HL-60 (cell line): Measurements from ENCODE around the gene LGR6.
A peak's percentile ranks its signal among the peaks of the same experiment; 100 is the strongest.

Experiments
- DNase-seq, 2 experiments: peaks; one replicate each; pipeline ENCODE4 v3.0.0-alpha.2; 2010 to 2020; ENCODE audit warnings: low read depth in 1 of 2, low spot score in 1 of 2
- H3K27ac ChIP-seq: fragments of 250-450 bp; sonication (Bioruptor Pico); replicated peaks from 2 replicates; pipeline ENCODE4 v1.5.1; 2020; ENCODE audit warnings: mild to moderate bottlenecking, moderate library complexity
- H3K27me3 ChIP-seq: fragments of 250-450 bp; sonication (Bioruptor Pico); 2 replicates; pipeline ENCODE4 v1.5.1; 2021; ENCODE audit warnings: mild to moderate bottlenecking, moderate library complexity; ENCODE audit not compliant: insufficient read depth, poor library complexity, severe bottlenecking
- H3K4me3 ChIP-seq: replicated peaks from 2 replicates; pipeline ENCODE4 v1.5.1; 2011; ENCODE audit warnings: mild to moderate bottlenecking, control low read depth, low read length; ENCODE audit not compliant: insufficient read depth
- GABPA ChIP-seq: IDR thresholded peaks from 2 replicates; pipeline ENCODE4 v1.6.1; 2012; ENCODE audit warnings: low read depth
- POLR2AphosphoS5 ChIP-seq: IDR thresholded peaks from 2 replicates; pipeline ENCODE4 v1.6.1; 2012; ENCODE audit warnings: low read depth
- SPI1 ChIP-seq: IDR thresholded peaks from 2 replicates; pipeline ENCODE4 v1.6.1; 2012; ENCODE audit warnings: low read depth, mild to moderate bottlenecking, borderline replicate concordance
- TF ChIP-seq, protein P1 (sequence below): IDR thresholded peaks from 2 replicates; pipeline ENCODE4 v1.6.1; 2012; ENCODE audit warnings: low read depth; ENCODE audit not compliant: insufficient replicate concordance
- TF ChIP-seq, protein P2 (sequence below): IDR thresholded peaks from one replicate; pipeline ENCODE4 v1.5.1; 2011; ENCODE audit warnings: low read length, control low read depth, inconsistent platforms; ENCODE audit not compliant: insufficient read depth

LGR6 gene

DNA sequence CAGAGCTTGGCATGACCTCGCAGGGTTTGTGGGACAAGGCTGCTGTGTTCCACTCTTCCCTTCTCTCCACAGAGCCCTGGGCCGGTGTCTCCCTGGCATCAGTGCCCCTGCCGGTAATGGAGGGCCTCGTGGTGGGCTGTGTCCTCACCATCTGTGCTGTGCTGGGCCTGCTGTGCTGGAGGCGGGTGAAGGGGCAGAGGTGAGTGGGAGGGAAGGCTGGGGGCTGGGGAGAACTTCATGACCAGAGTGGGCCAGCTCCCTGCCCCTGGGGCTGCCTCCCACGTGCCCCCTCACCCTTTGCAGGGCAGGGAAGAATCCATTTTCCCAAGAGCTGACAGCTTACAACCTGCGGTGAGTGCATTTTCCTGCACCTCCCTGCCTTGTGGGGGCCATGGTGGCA, 12.0 kb upstream of the LGR6 start:
- Histone ChIP-seq H3K27ac (no peak overlapping the region), H3K27me3 (no peaks in the 10 kb centered on the region), H3K4me3 (no peak overlapping the region)
- TF ChIP-seq, protein P1, sequence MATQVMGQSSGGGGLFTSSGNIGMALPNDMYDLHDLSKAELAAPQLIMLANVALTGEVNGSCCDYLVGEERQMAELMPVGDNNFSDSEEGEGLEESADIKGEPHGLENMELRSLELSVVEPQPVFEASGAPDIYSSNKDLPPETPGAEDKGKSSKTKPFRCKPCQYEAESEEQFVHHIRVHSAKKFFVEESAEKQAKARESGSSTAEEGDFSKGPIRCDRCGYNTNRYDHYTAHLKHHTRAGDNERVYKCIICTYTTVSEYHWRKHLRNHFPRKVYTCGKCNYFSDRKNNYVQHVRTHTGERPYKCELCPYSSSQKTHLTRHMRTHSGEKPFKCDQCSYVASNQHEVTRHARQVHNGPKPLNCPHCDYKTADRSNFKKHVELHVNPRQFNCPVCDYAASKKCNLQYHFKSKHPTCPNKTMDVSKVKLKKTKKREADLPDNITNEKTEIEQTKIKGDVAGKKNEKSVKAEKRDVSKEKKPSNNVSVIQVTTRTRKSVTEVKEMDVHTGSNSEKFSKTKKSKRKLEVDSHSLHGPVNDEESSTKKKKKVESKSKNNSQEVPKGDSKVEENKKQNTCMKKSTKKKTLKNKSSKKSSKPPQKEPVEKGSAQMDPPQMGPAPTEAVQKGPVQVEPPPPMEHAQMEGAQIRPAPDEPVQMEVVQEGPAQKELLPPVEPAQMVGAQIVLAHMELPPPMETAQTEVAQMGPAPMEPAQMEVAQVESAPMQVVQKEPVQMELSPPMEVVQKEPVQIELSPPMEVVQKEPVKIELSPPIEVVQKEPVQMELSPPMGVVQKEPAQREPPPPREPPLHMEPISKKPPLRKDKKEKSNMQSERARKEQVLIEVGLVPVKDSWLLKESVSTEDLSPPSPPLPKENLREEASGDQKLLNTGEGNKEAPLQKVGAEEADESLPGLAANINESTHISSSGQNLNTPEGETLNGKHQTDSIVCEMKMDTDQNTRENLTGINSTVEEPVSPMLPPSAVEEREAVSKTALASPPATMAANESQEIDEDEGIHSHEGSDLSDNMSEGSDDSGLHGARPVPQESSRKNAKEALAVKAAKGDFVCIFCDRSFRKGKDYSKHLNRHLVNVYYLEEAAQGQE: no peak
- TF ChIP-seq, protein P2, sequence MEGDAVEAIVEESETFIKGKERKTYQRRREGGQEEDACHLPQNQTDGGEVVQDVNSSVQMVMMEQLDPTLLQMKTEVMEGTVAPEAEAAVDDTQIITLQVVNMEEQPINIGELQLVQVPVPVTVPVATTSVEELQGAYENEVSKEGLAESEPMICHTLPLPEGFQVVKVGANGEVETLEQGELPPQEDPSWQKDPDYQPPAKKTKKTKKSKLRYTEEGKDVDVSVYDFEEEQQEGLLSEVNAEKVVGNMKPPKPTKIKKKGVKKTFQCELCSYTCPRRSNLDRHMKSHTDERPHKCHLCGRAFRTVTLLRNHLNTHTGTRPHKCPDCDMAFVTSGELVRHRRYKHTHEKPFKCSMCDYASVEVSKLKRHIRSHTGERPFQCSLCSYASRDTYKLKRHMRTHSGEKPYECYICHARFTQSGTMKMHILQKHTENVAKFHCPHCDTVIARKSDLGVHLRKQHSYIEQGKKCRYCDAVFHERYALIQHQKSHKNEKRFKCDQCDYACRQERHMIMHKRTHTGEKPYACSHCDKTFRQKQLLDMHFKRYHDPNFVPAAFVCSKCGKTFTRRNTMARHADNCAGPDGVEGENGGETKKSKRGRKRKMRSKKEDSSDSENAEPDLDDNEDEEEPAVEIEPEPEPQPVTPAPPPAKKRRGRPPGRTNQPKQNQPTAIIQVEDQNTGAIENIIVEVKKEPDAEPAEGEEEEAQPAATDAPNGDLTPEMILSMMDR: no peak
- no peak for TF ChIP-seq POLR2AphosphoS5
- no peak for TF ChIP-seq GABPA
- no peak for TF ChIP-seq SPI1
- no peak for DNase-seq

DNA sequence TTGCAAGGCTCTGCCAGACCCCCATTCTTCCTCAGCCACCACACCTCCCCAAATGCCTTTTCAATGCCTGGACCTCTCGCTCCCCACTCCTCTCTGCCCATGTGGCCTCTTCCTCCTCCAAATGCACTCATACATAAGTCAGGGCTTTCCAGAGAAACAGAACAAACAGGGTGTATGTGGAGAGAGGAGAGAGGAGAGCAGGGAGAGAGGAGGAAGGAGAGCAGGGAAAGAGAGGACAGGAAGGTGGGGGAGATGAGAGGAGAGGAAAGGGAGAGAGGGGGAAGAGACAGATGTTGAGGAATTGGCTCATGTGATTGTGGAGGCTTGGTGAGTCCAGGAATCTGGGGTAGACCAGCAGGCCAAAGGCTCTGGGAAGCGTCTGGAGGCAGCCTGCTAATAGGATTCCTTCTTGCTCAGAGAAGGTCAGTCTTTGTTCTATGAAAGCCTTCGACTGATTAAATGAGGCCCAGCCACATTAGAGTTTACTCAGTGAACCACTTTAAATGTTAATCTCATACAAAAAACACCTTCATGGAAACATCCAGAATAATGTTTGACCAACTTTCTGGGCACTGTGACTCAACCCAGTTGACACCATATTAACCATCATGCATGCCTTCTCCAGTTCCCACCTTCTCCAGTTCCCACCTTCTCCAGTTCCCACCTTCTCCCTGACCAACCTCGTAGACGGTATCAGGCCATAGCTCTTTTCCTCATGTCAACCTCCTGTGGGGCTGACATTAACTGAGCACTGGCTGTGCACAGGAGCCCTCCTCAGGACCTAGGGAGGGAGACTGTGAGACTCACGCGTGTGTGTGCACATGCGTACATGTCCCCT, 11.3 kb upstream of the LGR6 start:
- no peak for DNase-seq
- no peaks in the 10 kb centered on the region for H3K27me3 ChIP-seq
- TF ChIP-seq GABPA: no peak
- TF ChIP-seq, protein P1: no peak
- TF ChIP-seq, protein P2: no peak
- TF ChIP-seq POLR2AphosphoS5: no peak
- TF ChIP-seq SPI1: no peak
- H3K4me3 ChIP-seq: no peak overlapping the region
- no peak overlapping the region for H3K27ac ChIP-seq

DNA sequence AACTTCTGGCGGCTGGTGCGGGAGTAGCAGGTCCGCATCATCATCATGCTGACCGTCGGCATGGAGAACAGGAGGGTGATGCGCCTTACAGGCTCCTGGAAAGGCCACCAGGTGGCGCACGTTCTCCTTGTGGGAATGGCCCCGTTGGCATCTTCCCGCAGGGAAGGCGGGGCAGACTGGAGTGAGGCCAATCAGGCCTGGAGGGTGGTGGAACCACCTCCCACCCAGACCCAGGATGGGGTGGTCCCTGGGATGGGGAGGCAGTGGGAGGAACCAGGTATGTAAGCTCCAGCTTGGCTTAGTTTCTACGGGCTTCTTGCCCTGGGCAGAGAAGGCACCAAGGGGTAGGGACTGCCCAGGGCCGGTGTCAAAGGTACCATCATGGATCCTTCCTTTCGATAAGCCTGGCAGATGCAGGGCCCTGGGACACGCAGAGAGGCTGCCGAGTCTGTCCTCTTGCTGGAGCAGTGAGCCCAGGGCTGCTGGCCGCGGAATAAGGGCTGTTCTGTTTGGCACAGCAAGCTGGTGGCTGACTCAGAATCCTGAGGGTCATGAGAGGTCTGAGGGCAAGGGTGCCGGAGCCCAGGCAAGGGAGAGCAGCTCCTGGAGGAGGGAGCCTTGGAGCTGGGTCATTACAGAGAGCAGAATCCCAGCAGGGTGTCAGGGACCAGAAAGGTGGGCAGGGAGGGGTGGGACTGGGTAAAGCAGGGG, 8.7 kb upstream of the LGR6 start:
- TF ChIP-seq, protein P2: peak; percentile 89
- TF ChIP-seq SPI1: no peak
- H3K4me3 ChIP-seq: no peak overlapping the region
- H3K27me3 ChIP-seq: no peaks in the 10 kb centered on the region
- H3K27ac ChIP-seq: no peak overlapping the region
- peak; percentile 77 to 83 for DNase-seq
